PC-3 (cell line): ENCODE data around the gene BRIP1.

Experiments
- CTCF ChIP-seq: fragments of 300-600 bp; sonication (generic); conservative IDR thresholded peaks from 2 replicates; pipeline ENCODE4 v1.5.1; 2017; ENCODE audit warnings: antibody characterized with exemption, low read depth, mild to moderate bottlenecking, low read length
- EZH2 ChIP-seq: fragments of 300-600 bp; sonication (generic); IDR thresholded peaks from one replicate; pipeline ENCODE4 v1.6.1; 2017; ENCODE audit warnings: antibody characterized with exemption, mild to moderate bottlenecking, low read length; ENCODE audit not compliant: unreplicated experiment

DNA sequence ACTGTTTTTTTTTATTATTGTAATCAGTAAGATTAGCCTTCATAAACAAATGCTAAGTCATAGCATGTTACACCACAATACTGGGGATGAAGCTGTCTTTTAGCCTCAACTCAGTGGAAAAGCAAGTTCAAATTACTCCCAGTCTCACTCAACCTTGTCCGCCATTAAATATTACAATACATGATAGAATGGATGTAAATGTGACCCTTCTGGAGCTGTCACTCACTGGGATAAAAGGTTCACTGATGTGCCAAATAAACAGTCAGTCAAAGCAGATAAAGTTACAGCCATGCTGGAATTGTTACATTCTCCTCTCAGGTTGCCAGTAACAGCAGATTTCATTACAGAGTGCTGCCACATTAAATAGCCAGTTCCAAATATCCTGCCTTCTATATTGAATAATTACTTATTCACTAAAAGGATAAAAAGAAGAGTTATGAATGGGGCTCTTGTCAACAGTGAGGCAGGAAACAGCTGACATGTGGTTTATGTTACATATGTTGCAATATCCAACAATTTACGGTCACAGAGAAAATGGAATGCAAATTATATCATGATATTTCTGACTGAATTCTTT lies 53.4 kb downstream of the BRIP1 start:
- TF ChIP-seq CTCF (no peak), EZH2 (no peak)
